ENCODE results near the gene MARCHF6.
"Not testable (repeated sequence)": the region's sequence is repeated elsewhere in the genome, so short reads cannot be mapped to it uniquely, and the experiment has no call there.

Gene MARCHF6

GRCh38 chr5:10323588-10324488, 29.7 kb upstream of the MARCHF6 start:
- DNase-seq = no peak

- DNase-seq = no peak
Observed at GRCh38 chr5:10324518-10325370, 28.8 kb upstream of the MARCHF6 start.

- DNase-seq = no peak
Observed at GRCh38 chr5:10328323-10328722, 25.2 kb upstream of the MARCHF6 start.

- DNase-seq = no peak
Observed at GRCh38 chr5:10329446-10329819, 24.1 kb upstream of the MARCHF6 start.

GRCh38 chr5:10329820-10330481, 23.5 kb upstream of the MARCHF6 start:
- DNase-seq = no peak

GRCh38 chr5:10330511-10331230, 22.8 kb upstream of the MARCHF6 start:
- DNase-seq = no peak

- DNase-seq = no peak
Observed at GRCh38 chr5:10331341-10331796, 22.1 kb upstream of the MARCHF6 start.

GRCh38 chr5:10332301-10332700, 21.2 kb upstream of the MARCHF6 start:
- DNase-seq = no peak

- no peak for DNase-seq
Observed at GRCh38 chr5:10333154-10334006, 20.1 kb upstream of the MARCHF6 start.

- no peak for DNase-seq
Observed at GRCh38 chr5:10334831-10335230, 18.7 kb upstream of the MARCHF6 start.

- DNase-seq = no peak
Observed at GRCh38 chr5:10335711-10336470, 17.6 kb upstream of the MARCHF6 start.

GRCh38 chr5:10337107-10337506, 16.4 kb upstream of the MARCHF6 start:
- no peak for DNase-seq

GRCh38 chr5:10337986-10338385, 15.5 kb upstream of the MARCHF6 start:
- DNase-seq = no peak

- DNase-seq = no peak
Observed at GRCh38 chr5:10338686-10339057, 14.8 kb upstream of the MARCHF6 start.

GRCh38 chr5:10339058-10339811, 14.3 kb upstream of the MARCHF6 start:
- DNase-seq = no peak

- DNase-seq = no peak
Observed at GRCh38 chr5:10339958-10340357, 13.5 kb upstream of the MARCHF6 start.

GRCh38 chr5:10343486-10343885, 10.0 kb upstream of the MARCHF6 start:
- no peak for DNase-seq

- DNase-seq = not testable (repeated sequence)
Observed at GRCh38 chr5:10344461-10345106, 8.9 kb upstream of the MARCHF6 start.

GRCh38 chr5:10348258-10348657, 5.2 kb upstream of the MARCHF6 start:
- DNase-seq = no peak
